SU-DHL-6 (cell line): ENCODE data around the gene NEB.

ENCODE experiments used
- EZH2phosphoT487 ChIP-seq: fragments of 200-600 bp; sonication (generic), shearing (Covaris generic); conservative IDR thresholded peaks from 2 replicates; pipeline ENCODE4 v1.6.1; 2018; ENCODE audit warnings: mild to moderate bottlenecking, antibody characterized with exemption, low read length, moderate library complexity, mixed read lengths
- TF ChIP-seq, protein P1 (sequence below): fragments of 200-600 bp; sonication (generic); IDR thresholded peaks from one replicate; pipeline ENCODE4 v1.5.1; 2017; ENCODE audit warnings: antibody characterized with exemption, mild to moderate bottlenecking, low read length, moderate library complexity; ENCODE audit not compliant: insufficient read depth, poor library complexity, severe bottlenecking

DNA sequence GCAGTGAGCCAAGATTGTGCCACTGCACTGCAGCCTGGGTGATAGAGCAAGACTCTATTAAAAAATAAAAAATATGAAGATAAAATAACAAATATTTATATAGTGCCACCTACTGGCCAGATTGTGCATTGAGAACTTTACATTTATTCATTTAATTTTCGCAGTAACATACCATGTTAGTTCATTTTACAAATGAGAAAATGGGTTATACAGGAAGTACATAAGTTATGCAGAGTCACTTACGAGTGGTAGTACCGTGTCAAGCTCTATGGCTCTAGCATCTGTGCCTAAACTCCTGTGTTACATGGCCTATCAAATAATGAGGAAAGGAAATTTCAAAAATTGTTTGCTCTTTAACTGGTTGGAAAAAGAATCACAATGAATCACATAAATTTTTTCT lies 296.6 kb downstream of the NEB start:
- TF ChIP-seq, protein P1, sequence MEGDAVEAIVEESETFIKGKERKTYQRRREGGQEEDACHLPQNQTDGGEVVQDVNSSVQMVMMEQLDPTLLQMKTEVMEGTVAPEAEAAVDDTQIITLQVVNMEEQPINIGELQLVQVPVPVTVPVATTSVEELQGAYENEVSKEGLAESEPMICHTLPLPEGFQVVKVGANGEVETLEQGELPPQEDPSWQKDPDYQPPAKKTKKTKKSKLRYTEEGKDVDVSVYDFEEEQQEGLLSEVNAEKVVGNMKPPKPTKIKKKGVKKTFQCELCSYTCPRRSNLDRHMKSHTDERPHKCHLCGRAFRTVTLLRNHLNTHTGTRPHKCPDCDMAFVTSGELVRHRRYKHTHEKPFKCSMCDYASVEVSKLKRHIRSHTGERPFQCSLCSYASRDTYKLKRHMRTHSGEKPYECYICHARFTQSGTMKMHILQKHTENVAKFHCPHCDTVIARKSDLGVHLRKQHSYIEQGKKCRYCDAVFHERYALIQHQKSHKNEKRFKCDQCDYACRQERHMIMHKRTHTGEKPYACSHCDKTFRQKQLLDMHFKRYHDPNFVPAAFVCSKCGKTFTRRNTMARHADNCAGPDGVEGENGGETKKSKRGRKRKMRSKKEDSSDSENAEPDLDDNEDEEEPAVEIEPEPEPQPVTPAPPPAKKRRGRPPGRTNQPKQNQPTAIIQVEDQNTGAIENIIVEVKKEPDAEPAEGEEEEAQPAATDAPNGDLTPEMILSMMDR = peak; percentile 53
- TF ChIP-seq EZH2phosphoT487 = no peak
